Measurements from ENCODE around the gene TIMELESS. TPM values are rescaled to one million over a fixed set of nuclear protein-coding genes. Genes with fewer than 3 reads are reported as not detected.

The TIMELESS gene
- total and polyA plus RNA-seq, 2 donors from 2014 or later: 5.5 to 9.2 TPM

- Histone ChIP-seq H3K4me3 (ENCODE audit: low read length in 3 of 3) (no peak overlapping the region), H3K36me3 (ENCODE audit: control insufficient read depth in 2 of 3, insufficient read depth in 3 of 3, low read length in 3 of 3) (no peaks in the 10 kb centered on the region), H3K9ac (ENCODE audit: low read length in 3 of 3) (no peak overlapping the region), H3K4me1 (ENCODE audit: control insufficient read depth in 2 of 3, insufficient read depth in 2 of 3, low read depth in 1 of 3, low read length in 3 of 3) (no peaks in the 10 kb centered on the region), H3K27ac (ENCODE audit: low read depth in 2 of 2, low read length in 2 of 2) (no peak overlapping the region), H3K27me3 (ENCODE audit: control insufficient read depth, insufficient read depth, low read length) (no peaks in the 10 kb centered on the region), H3K9me3 (ENCODE audit: control insufficient read depth in 2 of 3, insufficient read depth in 1 of 3, low read length in 3 of 3) (no peaks in the 10 kb centered on the region)
- no peak for TF ChIP-seq CTCF (IDR thresholded peaks at IDR 0.05; ENCODE audit: borderline replicate concordance, extremely low read depth, insufficient read depth)
- DNase-seq: peak in 3 of 5 donors; percentile 16 to 81 (median 60)
- intact Hi-C loops (cut with DNase I): no loop called here
- no peak for FAIRE-seq
These were observed 59.8 kb downstream of the TIMELESS start for GRCh38 chr12:56389412-56389811.

DNA sequence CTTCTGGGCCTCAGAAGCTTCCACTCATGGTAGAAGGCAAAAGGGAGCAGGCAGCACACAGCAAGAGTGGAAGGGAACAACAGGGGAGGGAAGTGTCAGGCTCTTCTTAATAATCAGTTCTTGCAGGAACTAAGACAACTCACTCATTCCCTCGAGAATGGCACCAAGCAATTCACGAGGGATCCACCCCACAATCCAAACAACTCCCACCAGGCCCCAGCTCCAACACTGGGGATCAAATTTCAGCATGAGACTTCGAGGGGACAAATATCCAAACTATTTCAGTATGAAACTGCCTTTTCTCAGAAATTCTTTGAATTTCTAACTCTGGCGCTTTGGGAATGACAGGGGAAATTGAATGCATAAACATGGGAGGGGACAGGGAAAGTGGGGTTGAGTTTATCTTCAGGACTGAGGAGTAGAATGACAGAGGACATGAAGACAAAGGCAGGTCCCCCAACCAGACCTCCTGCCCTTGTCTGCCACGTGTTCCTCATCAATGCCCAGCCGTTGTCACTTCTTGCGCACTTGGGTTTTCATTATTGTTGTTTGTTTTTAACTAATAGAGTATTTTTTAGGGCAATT lies 62.0 kb downstream of the TIMELESS start:
- Histone ChIP-seq H3K36me3 (ENCODE audit: control insufficient read depth in 2 of 3, insufficient read depth in 3 of 3, low read length in 3 of 3) (no peaks in the 10 kb centered on the region), H3K4me3 (ENCODE audit: low read length in 3 of 3) (no peak overlapping the region), H3K27ac (ENCODE audit: low read depth in 2 of 2, low read length in 2 of 2) (no peak overlapping the region), H3K9ac (ENCODE audit: low read length in 3 of 3) (no peak overlapping the region), H3K4me1 (ENCODE audit: control insufficient read depth in 2 of 3, insufficient read depth in 2 of 3, low read depth in 1 of 3, low read length in 3 of 3) (no peaks in the 10 kb centered on the region), H3K27me3 (ENCODE audit: control insufficient read depth, insufficient read depth, low read length) (no peaks in the 10 kb centered on the region), H3K9me3 (ENCODE audit: control insufficient read depth in 2 of 3, insufficient read depth in 1 of 3, low read length in 3 of 3) (no peaks in the 10 kb centered on the region)
- no peak for TF ChIP-seq CTCF (IDR thresholded peaks at IDR 0.05; ENCODE audit: borderline replicate concordance, extremely low read depth, insufficient read depth)
- DNase-seq: peak in 3 of 5 donors; percentile 36 to 81 (median 67)
- no peak for FAIRE-seq
- intact Hi-C loops (cut with DNase I): no loop called here

DNA sequence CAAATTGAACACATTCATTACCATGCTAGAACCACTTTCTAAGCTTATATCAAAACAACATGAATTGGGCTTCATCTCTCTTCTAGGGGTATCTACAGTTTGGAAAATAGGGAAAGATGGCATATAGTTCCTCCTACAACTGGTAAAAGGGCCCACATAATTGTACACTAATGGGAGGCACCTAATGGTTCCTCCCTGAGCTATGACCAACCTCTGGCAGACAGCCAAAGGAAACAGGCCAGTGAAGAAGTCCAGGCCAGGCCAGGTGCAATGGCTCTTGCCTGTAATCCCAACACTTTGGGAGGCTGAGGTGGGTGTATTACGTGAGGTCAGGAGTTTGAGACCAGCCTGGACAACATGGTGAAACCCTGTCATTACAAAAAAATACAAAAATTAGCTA lies 63.4 kb downstream of the TIMELESS start:
- Histone ChIP-seq H3K27ac (ENCODE audit: low read depth in 2 of 2, low read length in 2 of 2) (no peak overlapping the region), H3K4me1 (ENCODE audit: control insufficient read depth in 2 of 3, insufficient read depth in 2 of 3, low read depth in 1 of 3, low read length in 3 of 3) (no peaks in the 10 kb centered on the region), H3K4me3 (ENCODE audit: low read length in 3 of 3) (no peak overlapping the region), H3K9ac (ENCODE audit: low read length in 3 of 3) (no peak overlapping the region), H3K36me3 (ENCODE audit: control insufficient read depth in 2 of 3, insufficient read depth in 3 of 3, low read length in 3 of 3) (no peaks in the 10 kb centered on the region), H3K27me3 (ENCODE audit: control insufficient read depth, insufficient read depth, low read length) (no peaks in the 10 kb centered on the region), H3K9me3 (ENCODE audit: control insufficient read depth in 2 of 3, insufficient read depth in 1 of 3, low read length in 3 of 3) (no peaks in the 10 kb centered on the region)
- intact Hi-C loops (cut with DNase I): no loop called here
- no peak for FAIRE-seq
- peak in 2 of 5 donors; percentile 9 to 51 for DNase-seq
- no peak for TF ChIP-seq CTCF (IDR thresholded peaks at IDR 0.05; ENCODE audit: borderline replicate concordance, extremely low read depth, insufficient read depth)

DNA sequence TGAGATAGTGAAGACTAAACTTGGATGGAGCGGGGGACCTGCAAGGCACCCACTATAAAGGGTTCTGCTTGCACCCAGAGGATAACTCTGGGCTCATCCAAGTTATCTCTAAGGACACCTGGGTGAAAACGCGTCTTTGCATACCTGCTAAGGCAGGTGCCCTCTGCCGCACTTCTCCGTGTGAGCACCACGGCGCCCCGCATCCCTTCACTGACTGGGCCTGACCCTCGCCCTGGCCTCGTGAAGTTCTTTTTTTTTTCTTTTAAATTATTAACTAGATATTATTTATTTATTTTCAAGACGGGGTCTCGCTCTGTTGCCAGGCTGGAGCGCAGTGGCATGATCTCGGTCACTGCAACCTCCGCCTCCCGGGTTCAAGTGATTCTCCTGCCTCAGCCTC lies 66.6 kb downstream of the TIMELESS start:
- no peaks in the 10 kb centered on the region for H3K9me3 ChIP-seq (ENCODE audit: control insufficient read depth in 2 of 3, insufficient read depth in 1 of 3, low read length in 3 of 3)
- no peaks in the 10 kb centered on the region for H3K4me1 ChIP-seq (ENCODE audit: control insufficient read depth in 2 of 3, insufficient read depth in 2 of 3, low read depth in 1 of 3, low read length in 3 of 3)
- no peak overlapping the region for H3K27ac ChIP-seq (ENCODE audit: low read depth in 2 of 2, low read length in 2 of 2)
- H3K36me3 ChIP-seq (ENCODE audit: control insufficient read depth in 2 of 3, insufficient read depth in 3 of 3, low read length in 3 of 3): no peaks in the 10 kb centered on the region
- H3K9ac ChIP-seq (ENCODE audit: low read length in 3 of 3): no peak overlapping the region
- FAIRE-seq (no peak), DNase-seq (no peak)
- H3K4me3 ChIP-seq (ENCODE audit: low read length in 3 of 3): no peak overlapping the region
- intact Hi-C loops (cut with DNase I): no loop called here
- no peaks in the 10 kb centered on the region for H3K27me3 ChIP-seq (ENCODE audit: control insufficient read depth, insufficient read depth, low read length)
- no peak for TF ChIP-seq CTCF (IDR thresholded peaks at IDR 0.05; ENCODE audit: borderline replicate concordance, extremely low read depth, insufficient read depth)

Data from kidney (tissue), 14 donors.